Spinal cord (tissue), 10 donors: ENCODE data around the gene OSBPL2. TPM values are rescaled to one million over a fixed set of nuclear protein-coding genes. Genes with fewer than 3 reads are reported as not detected.

Experiments used
- DNase-seq, 6 donors: peaks; one replicate each; pipeline versions ENCODE4 v3.0.0 to v3.0.0-alpha.2; 2013 to 2015; ENCODE audit warnings: low spot score in 6 of 6, low read depth in 4 of 6
- H3K27ac ChIP-seq: one replicate; pipeline ENCODE4 v1.5.1; 2013; ENCODE audit warnings: low read depth, low read length, control low read depth
- H3K27me3 ChIP-seq: one replicate; pipeline ENCODE4 v1.6.1; 2013; ENCODE audit warnings: low read length; ENCODE audit not compliant: control insufficient read depth, insufficient read depth
- H3K36me3 ChIP-seq: one replicate; pipeline ENCODE4 v1.6.1; 2013; ENCODE audit warnings: low read length; ENCODE audit not compliant: control insufficient read depth, insufficient read depth
- H3K4me1 ChIP-seq: one replicate; pipeline ENCODE4 v1.6.1; 2013; ENCODE audit warnings: low read length; ENCODE audit not compliant: control insufficient read depth, insufficient read depth
- H3K4me3 ChIP-seq: one replicate; pipeline ENCODE4 v1.5.1; 2013; ENCODE audit warnings: low read depth, low read length, control low read depth
- H3K9me3 ChIP-seq: one replicate; pipeline ENCODE4 v1.6.1; 2013; ENCODE audit warnings: low read length; ENCODE audit not compliant: control insufficient read depth, insufficient read depth
- WGBS: methylation state at CpG from one replicate; pipeline ENCODE4 v1.1.5; 2013; ENCODE audit warnings: missing lambda C conversion rate; ENCODE audit not compliant: insufficient coverage; 5-methylcytosine and 5-hydroxymethylcytosine counted together
- polyA plus RNA-seq, 2 donors: library from polyadenylated mRNA; unstranded; fragments of 120-200 nt; gene quantifications; one replicate each; pipeline ENCODE4 v1.2.1, GENCODE V29; 2013; ENCODE audit not compliant: insufficient read length in 2 of 2
- total RNA-seq, 2 donors: library from RNA; depleted of rRNA in 1 of 2; stranded (reverse); fragments of 120-200 nt in 1 of 2; fragments of >200 nt in 1 of 2; gene quantifications; one replicate each; pipeline versions ENCODE4 v1.2.3 to v1.2.4, GENCODE V29; 2013 to 2014
- donor health status: healthy.

Gene OSBPL2
- total and polyA plus RNA-seq, 4 donors, result 37.0 to 52.5 (median 44.0) TPM

DNA sequence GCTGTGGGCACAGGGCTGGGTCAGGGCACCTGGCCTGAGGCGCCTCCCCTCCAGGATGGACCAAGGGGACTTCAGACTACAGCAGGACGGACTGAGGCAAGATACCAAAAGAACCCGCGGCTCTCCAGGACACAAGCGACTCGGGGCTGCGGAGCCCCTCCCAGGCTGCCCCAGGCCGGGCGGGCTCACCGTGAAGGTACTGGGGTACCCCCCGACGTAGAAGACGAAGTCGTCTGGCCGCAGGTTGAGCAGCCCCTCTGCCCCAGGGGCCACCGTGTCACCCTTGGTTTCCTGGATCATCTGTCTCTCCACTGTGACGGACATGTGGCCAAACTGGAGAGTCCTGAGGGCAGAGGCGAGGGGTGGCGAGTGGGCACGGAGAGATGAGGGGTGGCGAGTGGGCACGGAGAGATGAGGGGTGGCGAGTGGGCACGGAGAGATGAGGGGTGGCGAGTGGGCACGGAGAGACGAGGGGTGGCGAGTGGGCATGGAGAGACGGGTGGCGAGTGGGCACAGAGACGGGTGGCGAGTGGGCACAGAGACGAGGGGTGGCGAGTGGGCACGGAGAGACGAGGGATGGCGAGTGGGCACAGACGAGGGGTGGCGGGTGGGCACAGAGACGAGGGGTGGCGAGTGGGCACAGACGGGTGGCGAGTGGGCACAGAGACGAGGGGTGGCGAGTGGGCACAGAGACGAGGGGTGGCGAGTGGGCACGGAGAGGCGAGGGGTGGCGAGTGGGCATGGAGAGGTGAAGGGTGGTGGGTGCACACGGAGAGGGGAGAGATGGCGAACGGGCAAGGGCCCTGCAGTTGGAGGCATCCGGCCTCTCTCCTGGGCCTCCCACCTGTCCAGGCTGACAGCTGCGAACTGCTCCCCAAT, 75.4 kb downstream of the OSBPL2 start:
- Histone ChIP-seq H3K4me3 (no peak overlapping the region), H3K27me3 (no peaks in the 10 kb centered on the region), H3K36me3 (peaks cover 94% of the 10 kb centered on the region), H3K27ac (no peak overlapping the region), H3K4me1 (no peaks in the 10 kb centered on the region), H3K9me3 (no peaks in the 10 kb centered on the region)
- no peak for DNase-seq
- WGBS, result 95% methylated on average over 51 of the region's 55 CpGs

- H3K36me3 ChIP-seq, result peaks cover 94% of the 10 kb centered on the region
Measured at GRCh38 chr20:62314339-62314638, 76.0 kb downstream of the OSBPL2 start.

DNA sequence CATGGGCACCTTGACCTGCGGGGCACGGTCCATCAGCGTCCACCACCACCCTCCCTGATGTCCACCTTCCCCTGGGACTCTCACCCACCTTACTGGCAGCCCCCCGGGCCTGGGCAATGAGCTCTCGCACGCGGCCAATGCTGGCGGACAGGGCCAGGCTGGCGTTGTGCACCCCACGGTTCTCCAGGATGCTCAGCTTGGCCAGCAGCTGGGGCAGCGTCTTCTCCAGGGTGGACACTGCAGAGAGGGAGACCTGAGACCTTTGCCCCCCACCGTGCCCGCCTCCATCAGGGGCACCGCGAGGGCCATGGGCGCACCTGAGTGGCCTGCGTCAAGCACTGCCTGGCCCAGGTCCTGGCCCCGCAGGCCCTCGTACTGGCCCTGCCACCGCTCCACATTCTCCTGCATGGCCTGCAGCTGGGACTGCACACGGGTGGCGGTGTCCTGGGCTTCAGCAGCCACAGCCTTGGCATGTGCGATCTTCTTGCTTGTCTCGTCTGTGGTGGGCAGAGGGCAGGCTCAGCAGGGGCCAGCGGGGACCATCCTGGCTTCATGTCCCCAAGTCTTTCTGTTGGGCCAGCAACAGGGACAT, 76.5 kb downstream of the OSBPL2 start:
- no peak overlapping the region for H3K4me3 ChIP-seq
- no peak for DNase-seq
- H3K9me3 ChIP-seq, result no peaks in the 10 kb centered on the region
- 89% methylated on average over 24 of the region's 25 CpGs for WGBS
- peaks cover 95% of the 10 kb centered on the region for H3K36me3 ChIP-seq
- no peaks in the 10 kb centered on the region for H3K27me3 ChIP-seq
- H3K4me1 ChIP-seq, result no peaks in the 10 kb centered on the region
- no peak overlapping the region for H3K27ac ChIP-seq

More at GRCh38 chr20:62314339-62314638, 76.0 kb downstream of the OSBPL2 start:
- Histone ChIP-seq H3K9me3 (no peaks in the 10 kb centered on the region), H3K27ac (no peak overlapping the region), H3K27me3 (no peaks in the 10 kb centered on the region), H3K4me1 (no peaks in the 10 kb centered on the region), H3K4me3 (no peak overlapping the region)
- no peak for DNase-seq
- WGBS, result 89% methylated on average over 12 of the region's 12 CpGs

DNA sequence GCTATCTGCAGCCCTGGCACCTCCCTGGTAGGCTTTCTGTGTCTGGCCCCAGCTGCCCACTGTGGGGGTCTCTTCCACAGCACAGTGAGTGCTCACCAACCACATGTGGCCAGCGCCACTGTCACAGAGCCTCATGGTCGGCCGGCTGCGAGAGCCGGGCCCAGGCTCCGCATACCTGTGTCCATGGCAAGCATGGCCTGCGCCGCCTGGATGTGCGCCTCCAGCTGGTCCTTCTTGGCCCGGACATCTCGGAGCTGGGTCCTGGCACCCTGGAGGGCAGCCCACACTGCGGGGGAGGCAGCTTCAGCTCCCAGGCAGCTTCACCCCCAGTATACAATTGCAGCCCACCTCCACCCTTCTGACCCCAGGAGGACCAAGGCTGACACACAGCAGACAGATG, 77.5 kb downstream of the OSBPL2 start:
- DNase-seq, result no peak
- Histone ChIP-seq H3K9me3 (no peaks in the 10 kb centered on the region), H3K27ac (no peak overlapping the region), H3K36me3 (peaks cover 92% of the 10 kb centered on the region), H3K4me3 (no peak overlapping the region), H3K27me3 (no peaks in the 10 kb centered on the region), H3K4me1 (no peaks in the 10 kb centered on the region)
- WGBS, result 94% methylated on average over 12 of the region's 12 CpGs

DNA sequence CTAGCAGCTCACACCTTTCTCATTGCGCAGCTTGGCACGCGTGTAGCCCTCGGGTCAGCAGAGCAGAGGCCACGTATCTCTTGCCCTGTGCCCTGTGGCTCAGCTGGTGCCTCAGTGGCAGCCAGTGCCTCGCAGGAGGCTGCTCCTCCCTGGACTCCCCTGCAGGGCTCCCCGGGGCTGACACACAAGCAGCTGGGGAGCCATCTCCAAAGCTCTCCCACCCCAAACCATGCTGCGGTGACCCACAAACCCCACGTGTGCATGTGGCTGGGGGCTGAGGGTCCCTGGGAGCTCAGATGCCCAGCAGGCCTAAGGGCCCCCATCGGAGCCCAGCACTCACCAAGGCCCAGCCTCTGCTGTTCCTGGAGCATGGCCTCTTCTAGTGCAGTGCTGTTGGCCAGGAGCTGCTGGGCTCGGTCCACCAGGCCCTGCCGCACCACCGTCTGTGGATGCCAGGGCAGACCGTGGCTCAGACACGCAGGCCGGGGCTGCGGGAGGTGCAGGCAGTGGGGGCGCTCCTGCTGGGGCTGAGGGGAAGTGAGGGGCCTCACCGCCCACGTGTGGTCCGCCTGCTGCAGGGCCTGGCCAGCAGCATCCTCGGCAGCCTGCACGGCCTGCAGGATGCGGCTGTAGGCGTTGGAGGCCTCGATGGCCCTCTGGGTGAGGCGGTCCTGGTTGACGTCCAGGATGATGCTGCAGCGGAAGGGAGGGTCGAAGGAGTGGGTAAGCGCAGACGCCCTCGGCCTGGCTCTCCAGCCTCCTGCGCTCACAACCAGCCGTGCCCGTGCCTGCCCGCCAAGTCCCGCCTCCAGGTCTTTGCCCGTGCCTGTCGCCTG, 78.2 kb downstream of the OSBPL2 start:
- H3K9me3 ChIP-seq, result no peaks in the 10 kb centered on the region
- DNase-seq, result no peak
- 87% methylated on average over 40 of the region's 40 CpGs for WGBS
- no peak overlapping the region for H3K4me3 ChIP-seq
- H3K4me1 ChIP-seq, result no peaks in the 10 kb centered on the region
- no peak overlapping the region for H3K27ac ChIP-seq
- peaks cover 88% of the 10 kb centered on the region for H3K36me3 ChIP-seq
- no peaks in the 10 kb centered on the region for H3K27me3 ChIP-seq

DNA sequence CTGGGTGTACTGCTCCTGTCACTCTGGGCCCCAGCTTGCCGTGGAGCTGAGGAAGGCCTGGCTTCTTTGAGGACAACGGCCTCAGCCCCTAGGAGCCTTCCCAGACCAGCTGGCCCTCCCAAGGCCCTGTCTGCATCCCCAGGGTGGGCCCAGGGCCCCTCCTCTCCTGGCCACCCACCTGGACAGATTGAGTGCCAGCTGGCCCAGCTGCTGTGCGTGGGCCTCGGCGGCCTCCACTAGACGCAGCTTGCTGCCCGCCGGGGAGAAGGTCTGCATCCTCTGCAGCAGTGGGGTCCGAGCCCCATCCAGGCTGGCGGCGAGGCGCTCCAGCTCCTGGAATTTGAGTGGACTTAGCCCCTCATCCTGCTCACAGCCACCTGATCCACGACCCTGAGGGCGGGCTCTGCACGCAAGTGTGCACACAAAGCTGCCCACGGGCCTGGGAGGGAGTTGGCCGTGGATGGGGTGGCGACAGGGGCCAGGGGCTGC, 78.9 kb downstream of the OSBPL2 start:
- DNase-seq, result no peak
- Histone ChIP-seq H3K27ac (no peak overlapping the region), H3K36me3 (peaks cover 87% of the 10 kb centered on the region), H3K4me3 (no peak overlapping the region), H3K9me3 (no peaks in the 10 kb centered on the region), H3K27me3 (no peaks in the 10 kb centered on the region), H3K4me1 (no peaks in the 10 kb centered on the region)
- 78% methylated on average over 15 of the region's 18 CpGs for WGBS

DNA sequence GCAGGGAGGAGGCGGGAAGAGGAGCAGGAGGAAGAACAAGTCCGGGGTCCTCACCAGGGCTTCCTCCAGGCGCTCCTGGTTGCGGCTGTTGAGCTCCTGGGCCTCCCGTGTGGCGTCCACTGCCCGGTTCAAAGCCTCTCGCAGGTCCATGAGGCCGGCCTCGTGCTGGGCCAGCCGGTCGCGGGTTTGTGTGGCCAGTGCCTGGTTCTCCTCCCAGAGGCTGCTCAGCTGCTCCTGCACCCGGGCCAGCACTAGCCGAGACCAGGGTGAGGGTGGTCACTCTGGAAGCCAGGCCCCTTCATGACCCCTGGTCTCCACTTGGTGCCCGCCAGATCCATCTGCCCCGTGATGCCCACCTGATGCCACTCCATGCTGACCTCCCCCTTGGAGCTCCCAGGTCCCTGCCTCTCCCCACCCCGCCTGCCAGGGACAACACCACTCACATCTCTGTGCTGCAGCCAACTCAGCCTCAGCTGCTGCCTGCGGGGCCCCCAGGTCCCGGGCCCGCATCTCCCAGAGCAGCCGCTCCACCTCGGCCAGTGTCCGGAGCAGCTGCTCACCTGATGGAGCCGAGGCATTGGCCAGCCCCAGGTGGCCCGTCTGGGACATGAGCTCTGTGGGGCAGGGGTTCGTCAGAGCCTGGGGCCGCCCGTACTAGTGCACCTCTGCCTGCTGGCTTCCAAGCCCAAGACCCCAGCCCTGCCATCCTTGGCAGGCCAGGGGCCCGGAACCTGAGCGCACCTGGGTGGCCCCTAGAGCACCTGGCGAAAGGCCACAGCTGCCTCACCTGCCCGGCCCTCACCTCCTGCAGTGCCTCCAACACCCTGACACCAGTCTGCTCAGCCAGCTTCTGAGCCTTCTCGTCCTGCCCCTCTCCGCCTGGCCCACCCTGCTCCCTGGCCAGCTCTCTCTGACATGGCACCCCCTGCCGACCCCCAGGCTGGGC, 80.4 kb downstream of the OSBPL2 start:
- peaks cover 87% of the 10 kb centered on the region for H3K36me3 ChIP-seq
- no peaks in the 10 kb centered on the region for H3K27me3 ChIP-seq
- no peak overlapping the region for H3K4me3 ChIP-seq
- H3K27ac ChIP-seq, result no peak overlapping the region
- WGBS, result 91% methylated on average over 36 of the region's 36 CpGs
- H3K9me3 ChIP-seq, result no peaks in the 10 kb centered on the region
- no peak for DNase-seq
- H3K4me1 ChIP-seq, result no peaks in the 10 kb centered on the region

DNA sequence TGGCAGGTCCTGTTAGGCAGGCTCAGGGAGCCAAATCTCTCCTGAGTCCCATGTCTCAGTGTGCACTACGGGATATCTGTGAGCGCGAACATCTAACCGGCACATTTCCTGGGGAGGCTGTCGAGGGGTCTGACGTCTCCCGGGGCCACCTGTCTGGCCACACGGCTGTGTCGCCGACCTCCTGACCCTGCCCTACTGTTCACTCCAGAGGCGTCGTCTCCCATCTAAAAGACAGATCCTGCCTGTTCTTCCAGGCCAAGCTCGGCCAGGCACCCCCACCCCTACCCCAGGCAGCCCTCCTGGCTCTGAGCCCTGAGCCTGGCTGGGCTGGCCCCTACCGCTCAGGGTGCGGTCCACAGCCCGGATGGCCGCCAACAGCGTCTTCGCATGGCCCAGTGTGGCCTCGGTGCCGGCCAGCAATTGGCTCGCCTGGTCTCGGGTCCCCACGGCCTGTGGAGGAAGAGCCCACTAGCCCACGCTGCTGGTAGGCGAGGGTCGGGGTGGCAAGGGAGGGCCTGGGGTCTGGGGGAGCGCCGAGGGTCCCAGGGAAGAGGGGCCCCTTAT, 81.1 kb downstream of the OSBPL2 start:
- 80% methylated on average over 17 of the region's 29 CpGs for WGBS
- no peaks in the 10 kb centered on the region for H3K4me1 ChIP-seq
- H3K27me3 ChIP-seq, result no peaks in the 10 kb centered on the region
- no peak for DNase-seq
- H3K9me3 ChIP-seq, result no peaks in the 10 kb centered on the region
- H3K27ac ChIP-seq, result no peak overlapping the region
- H3K36me3 ChIP-seq, result peaks cover 87% of the 10 kb centered on the region
- no peak overlapping the region for H3K4me3 ChIP-seq
